GM18520 (cell line): ENCODE data around the gene ITGB8.

Experiments used
- ATAC-seq: cut with Tn5 transposase; IDR thresholded peaks from one replicate; pipeline ENCODE4 v1.9.1; 2021; ENCODE audit not compliant: unreplicated experiment

Gene ITGB8

GRCh38 chr7:20408467-20408826 is 77.7 kb downstream of the ITGB8 start:
- ATAC-seq: no peak

DNA sequence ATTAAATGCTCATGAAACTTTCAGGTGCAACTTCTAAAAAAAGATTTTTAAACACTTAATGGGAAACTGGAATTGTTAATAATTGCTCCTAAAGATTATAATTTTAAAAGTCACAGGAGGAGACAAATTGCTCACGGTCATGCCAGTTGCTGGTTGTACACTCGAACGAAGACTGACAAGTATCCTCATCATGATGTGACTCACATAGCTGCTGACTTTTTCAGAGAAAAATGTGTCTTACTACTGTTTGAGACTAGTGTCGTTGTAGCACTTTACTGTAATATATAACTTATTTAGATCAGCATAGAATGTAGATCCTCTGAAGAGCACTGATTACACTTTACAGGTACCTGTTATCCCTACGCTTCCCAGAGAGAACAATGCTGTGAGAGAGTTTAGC is 79.3 kb downstream of the ITGB8 start:
- ATAC-seq: no peak

DNA sequence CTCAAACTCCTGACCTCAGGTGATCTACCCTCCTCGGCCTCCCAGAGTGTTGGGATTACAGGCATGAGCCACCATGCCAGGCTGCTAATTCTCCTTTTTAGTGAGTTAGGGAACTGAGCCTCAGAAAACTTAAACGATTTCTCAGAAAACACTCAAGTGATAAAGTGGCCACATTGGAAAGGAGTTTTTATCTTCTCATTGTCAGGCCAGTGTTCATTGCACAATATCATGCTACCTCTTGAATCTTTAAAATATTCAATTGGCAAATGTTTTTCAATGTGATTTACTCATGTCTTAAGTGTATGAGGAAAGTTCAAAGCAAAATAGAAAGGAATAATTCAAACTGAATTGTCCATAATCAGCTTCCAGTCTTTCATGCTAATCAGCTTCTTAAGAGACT is 80.7 kb downstream of the ITGB8 start:
- ATAC-seq: no peak

DNA sequence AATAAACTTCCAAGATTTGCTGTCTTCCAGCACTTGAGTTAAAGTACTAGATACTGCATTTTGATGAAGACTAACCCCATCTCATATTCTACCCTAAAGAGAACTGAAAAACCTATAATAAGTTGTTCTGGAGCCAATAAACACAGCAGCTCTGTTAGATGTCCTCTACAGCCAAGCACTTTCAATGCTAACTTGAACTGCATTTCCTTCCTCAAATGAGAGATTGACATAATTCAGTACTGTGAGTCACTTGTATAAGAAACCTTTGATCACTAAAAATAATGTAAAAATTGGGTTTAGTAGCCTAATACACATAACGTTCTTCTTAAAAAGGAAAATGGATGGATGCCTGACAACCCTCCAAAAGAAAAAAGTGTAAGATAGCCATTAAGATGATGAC is 81.3 kb downstream of the ITGB8 start:
- no peak for ATAC-seq

- no peak for ATAC-seq
Observed at GRCh38 chr7:20417260-20417659, 86.6 kb downstream of the ITGB8 start.

DNA sequence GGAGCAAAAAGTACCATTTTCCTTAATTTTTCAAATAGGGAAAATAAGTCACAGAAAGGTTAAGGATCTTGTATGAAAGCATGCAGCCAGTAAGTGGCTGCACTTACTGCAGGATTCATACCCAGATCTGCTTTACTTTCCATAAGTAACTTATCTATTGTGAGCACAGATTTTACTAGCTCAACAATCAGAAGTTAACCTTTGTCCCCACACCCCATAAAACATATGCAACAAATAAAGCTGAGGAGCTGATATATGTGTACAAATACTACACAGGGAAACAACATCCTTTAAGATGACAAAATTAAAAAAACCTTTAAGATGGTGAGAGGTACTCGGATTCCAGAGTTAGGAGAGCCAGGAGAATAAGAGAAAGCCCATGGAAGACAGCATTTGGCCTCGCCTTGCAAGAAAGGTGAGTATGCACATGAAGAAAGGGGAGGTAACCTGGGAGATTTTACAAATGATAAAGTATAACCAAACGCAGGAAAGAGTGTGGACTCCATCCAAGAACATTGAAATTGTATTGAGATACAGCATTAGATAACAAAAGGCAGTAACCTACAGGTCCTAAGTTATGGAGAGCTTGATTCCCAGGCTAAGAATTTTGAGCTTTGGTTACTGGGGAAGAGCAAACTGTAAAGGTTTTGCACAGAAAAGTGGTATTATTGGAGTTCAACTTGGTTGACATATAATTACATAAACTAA is 87.1 kb downstream of the ITGB8 start:
- ATAC-seq: no peak

DNA sequence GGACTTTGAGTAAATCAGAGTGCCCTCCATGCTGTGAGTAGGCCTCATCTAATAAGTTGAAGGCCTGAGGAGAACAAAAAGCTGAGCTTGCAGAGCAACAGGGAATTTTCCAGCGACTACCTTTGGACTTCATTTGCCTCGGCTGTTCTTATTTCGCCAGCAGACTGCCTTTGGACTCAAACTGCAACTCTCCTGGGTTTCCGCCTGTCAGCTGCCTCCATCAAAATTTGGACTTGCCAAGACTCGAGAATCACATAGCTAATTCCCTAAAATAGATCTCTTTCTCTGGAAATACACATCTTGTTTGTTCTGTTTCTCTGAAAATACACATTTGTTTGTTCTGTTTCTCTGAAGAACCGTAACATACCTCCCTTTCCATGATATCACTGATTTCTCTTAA is 93.8 kb downstream of the ITGB8 start:
- ATAC-seq: no peak

GRCh38 chr7:20430664-20431063 is 100.0 kb downstream of the ITGB8 start:
- ATAC-seq: no peak

DNA sequence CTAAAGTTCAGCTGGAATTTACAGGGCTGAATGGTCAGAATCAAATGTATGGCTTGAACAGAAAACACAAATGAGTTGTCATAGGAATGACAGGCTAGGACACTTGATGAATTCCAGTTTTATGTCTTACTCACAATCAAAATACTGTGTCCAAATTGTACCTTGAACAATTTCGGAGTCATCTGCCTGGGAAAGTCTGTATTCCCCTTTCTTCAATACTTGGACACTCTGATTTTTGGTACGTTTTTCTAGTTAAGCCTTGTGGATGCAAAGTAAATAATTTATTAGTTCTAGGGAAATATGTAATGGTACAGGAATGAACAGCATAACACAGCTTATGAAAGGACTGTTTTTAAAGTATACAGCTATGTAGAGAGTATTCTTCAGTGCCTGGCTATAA is 100.4 kb downstream of the ITGB8 start:
- no peak for ATAC-seq

- no peak for ATAC-seq
Observed at GRCh38 chr7:20432071-20432470, 101.4 kb downstream of the ITGB8 start.

- no peak for ATAC-seq
Observed at GRCh38 chr7:20435305-20435704, 104.6 kb downstream of the ITGB8 start.

- no peak for ATAC-seq
Observed at GRCh38 chr7:20438248-20438647, 107.5 kb downstream of the ITGB8 start.

DNA sequence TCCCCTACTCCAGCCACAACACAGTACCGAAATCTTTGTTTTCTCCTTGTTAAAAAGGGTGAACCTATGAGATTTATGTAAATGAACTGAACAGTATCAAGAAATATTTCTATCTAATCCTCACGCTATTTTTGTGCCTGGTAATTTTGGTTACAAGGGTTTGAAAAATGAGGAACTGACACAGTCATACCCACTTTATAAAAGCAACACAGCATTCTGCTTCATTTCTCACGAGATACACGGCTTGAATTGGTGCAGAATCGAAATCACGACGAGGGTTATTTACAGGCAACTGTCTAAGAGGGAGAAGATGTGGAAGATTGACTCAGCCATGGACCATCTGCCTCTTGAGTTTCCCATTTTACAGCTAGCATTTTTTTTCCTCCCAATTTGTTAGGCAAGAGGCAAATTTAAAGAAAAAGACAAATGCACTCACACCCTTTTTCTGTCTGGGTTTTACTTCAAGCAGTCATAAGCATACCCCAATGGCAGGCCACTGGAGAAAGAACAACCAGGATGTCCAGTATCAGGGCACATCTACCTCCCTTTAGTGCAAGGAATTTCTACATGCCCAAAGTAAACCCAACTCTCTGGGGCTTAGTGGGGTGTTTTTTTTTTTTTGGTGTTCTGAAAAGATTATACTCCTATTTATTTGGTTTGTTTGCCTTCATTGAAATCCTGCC is 108.1 kb downstream of the ITGB8 start:
- ATAC-seq: peak; percentile 77

- no peak for ATAC-seq
Observed at GRCh38 chr7:20439416-20440185, 108.9 kb downstream of the ITGB8 start.

GRCh38 chr7:20440472-20441105 is 109.9 kb downstream of the ITGB8 start:
- no peak for ATAC-seq

- ATAC-seq: no peak
Observed at GRCh38 chr7:20441346-20441745, 110.6 kb downstream of the ITGB8 start.

GRCh38 chr7:20441991-20442441 is 111.3 kb downstream of the ITGB8 start:
- ATAC-seq: no peak

DNA sequence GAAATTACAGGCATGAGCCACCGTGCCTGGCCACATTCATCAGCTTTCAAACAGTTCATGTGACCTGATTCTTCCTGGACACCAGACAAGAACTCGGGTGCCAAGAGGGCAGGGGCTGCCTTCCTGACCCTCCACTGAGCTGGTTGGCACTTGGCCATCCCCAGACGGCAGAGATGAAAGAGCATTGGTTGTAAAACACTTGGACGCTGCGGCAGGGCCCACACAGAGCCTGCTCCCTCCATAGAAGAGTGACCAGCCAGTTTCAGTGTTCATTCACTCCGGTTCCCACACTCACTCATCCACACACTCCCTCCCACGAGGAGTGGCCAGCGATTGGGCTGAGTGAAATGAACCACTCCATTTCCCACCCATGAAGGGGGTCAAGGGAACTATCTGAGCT is 112.3 kb downstream of the ITGB8 start:
- ATAC-seq: no peak

DNA sequence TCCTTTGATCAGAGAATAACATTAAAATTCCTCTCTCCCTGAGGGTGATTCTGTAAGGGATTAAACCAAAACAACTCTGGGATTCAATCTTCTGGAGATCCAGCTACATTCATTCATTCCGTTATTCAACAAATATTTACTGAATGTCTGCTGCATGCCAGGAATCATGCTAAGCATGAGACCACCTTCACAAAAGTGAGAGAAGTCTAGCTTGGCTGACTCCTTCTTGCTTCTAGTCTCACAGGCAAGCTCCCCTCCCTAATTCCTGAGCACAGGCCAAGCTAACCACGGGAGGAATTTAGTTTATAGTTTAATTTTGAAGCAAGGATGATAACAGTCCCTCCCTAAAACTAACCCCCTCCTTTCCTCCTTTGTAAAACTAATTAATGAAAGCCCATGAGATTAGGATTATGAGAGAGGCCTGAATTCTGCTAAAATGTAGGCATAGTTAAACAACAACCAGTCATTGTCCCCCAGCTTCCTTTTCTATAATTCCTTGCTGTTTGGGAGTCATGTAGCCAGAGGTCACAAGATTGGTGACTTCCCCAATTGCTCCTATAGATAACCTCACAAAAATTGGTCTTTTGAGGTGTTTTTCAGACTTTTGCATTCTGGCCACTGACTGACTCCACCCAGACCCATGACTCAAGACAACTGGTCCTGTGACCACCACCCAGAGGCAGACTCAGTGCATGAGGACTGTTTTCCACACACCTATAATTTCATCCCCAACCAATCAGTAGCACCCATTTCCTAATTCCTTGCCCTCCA is 113.5 kb downstream of the ITGB8 start:
- ATAC-seq: no peak

GRCh38 chr7:20447021-20447650 is 116.4 kb downstream of the ITGB8 start:
- peak; percentile 70 for ATAC-seq
